H1 (cell line): ENCODE results near the gene DNAJB8. TPM values are rescaled to one million over a fixed set of nuclear protein-coding genes. Genes with fewer than 3 reads are reported as not detected.

Experiments used
- CTCF ChIA-PET: fragments of 300-600 bp; sonication (Branson Sonifier 250); formaldehyde crosslinking; loops from one replicate; lab custom pipeline; 2021; ENCODE audit not compliant: partially characterized antibody; lab: Charles Lee
- POLR2A ChIA-PET: fragments of 300-600 bp; sonication (Branson Sonifier 250); formaldehyde crosslinking; loops from one replicate; lab custom pipeline; 2021; ENCODE audit warnings: inconsistent platforms; ENCODE audit not compliant: partially characterized antibody; lab: Charles Lee
- DNase-seq, 2 experiments: peaks; one replicate each; pipeline versions ENCODE4 v3.0.0 to v3.0.0-alpha.2; 2010 to 2022; ENCODE audit warnings: low spot score in 2 of 2, low read depth in 1 of 2, mixed read lengths in 1 of 2
- FAIRE-seq: peaks from 2 replicates; lab custom pipeline; 2011; peaks lifted over from hg19 to GRCh38; lab: Jason Lieb, UNC
- H2AFZ ChIP-seq: 2 replicates; pipeline ENCODE4 v1.8.1; 2012; ENCODE audit warnings: low read length, inconsistent platforms
- H2AK5ac ChIP-seq: 2 replicates; pipeline ENCODE4 v1.6.1; 2013; ENCODE audit warnings: low read depth, low read length
- H2BK120ac ChIP-seq: replicated peaks from 2 replicates; pipeline ENCODE3; 2013; ENCODE audit warnings: low read depth, low read length, inconsistent platforms
- H2BK12ac ChIP-seq: 2 replicates; pipeline ENCODE4 v1.6.1; 2013; ENCODE audit warnings: low read depth, low read length
- H2BK15ac ChIP-seq: 2 replicates; pipeline ENCODE4 v1.6.1; 2013; ENCODE audit warnings: low read length
- H2BK20ac ChIP-seq: 2 replicates; pipeline ENCODE4 v1.6.1; 2013; ENCODE audit warnings: low read length
- H2BK5ac ChIP-seq: 2 replicates; pipeline ENCODE4 v1.6.1; 2013; ENCODE audit warnings: low read depth, low read length
- H3K14ac ChIP-seq: 2 replicates; pipeline ENCODE4 v1.6.1; 2013; ENCODE audit warnings: inconsistent platforms; ENCODE audit not compliant: insufficient read length
- H3K18ac ChIP-seq: 2 replicates; pipeline ENCODE4 v1.6.1; 2013; ENCODE audit warnings: low read length; ENCODE audit errors: extremely low read depth
- H3K23ac ChIP-seq: 2 replicates; pipeline ENCODE4 v1.6.1; 2013; ENCODE audit warnings: inconsistent platforms; ENCODE audit not compliant: insufficient read length
- H3K23me2 ChIP-seq: 2 replicates; pipeline ENCODE4 v1.6.1; 2013; ENCODE audit warnings: low read depth, low read length
- H3K27ac ChIP-seq: 2 replicates; pipeline ENCODE4 v1.6.1; 2011; ENCODE audit warnings: low read depth, low read length, inconsistent platforms
- H3K27me3 ChIP-seq, 4 experiments: replicated peaks in 1 of 4; 1 replicate in 1 of 4; 2 replicates in 3 of 4; pipeline versions ENCODE4 v1.6.1 to v1.8.1; 2011 to 2013; ENCODE audit warnings: low read length in 3 of 4, mild to moderate bottlenecking in 3 of 4, inconsistent platforms in 2 of 4, mixed read lengths in 2 of 4, moderate library complexity in 1 of 4; ENCODE audit not compliant: control insufficient read depth in 3 of 4, insufficient read depth in 3 of 4; ENCODE audit errors: extremely low read depth in 1 of 4
- H3K36me3 ChIP-seq, 4 experiments: 2 replicates each; pipeline versions ENCODE4 v1.6.1 to v1.8.1; 2011 to 2013; ENCODE audit warnings: mild to moderate bottlenecking in 4 of 4, low read length in 3 of 4, moderate library complexity in 2 of 4, control low read depth in 1 of 4, inconsistent platforms in 1 of 4; ENCODE audit not compliant: insufficient read depth in 4 of 4, control insufficient read depth in 2 of 4
- H3K4ac ChIP-seq: replicated peaks from 2 replicates; pipeline ENCODE3; 2013; ENCODE audit warnings: low read length, low read depth, mixed read lengths, inconsistent platforms; ENCODE audit not compliant: insufficient read length
- H3K4me1 ChIP-seq, 4 experiments: replicated peaks in 1 of 4; 1 replicate in 1 of 4; 2 replicates in 3 of 4; pipeline versions ENCODE4 v1.6.1 to v1.8.1; 2011 to 2013; ENCODE audit warnings: low read length in 3 of 4, inconsistent platforms in 2 of 4, mixed read lengths in 1 of 4; ENCODE audit not compliant: insufficient read depth in 4 of 4, control insufficient read depth in 3 of 4
- H3K4me2 ChIP-seq, 2 experiments: 2 replicates each; pipeline versions ENCODE4 v1.6.1 to v1.8.1; 2011 to 2013; ENCODE audit warnings: low read depth in 2 of 2, low read length in 2 of 2, control low read depth in 1 of 2, inconsistent platforms in 1 of 2, mild to moderate bottlenecking in 1 of 2; ENCODE audit not compliant: insufficient read depth in 1 of 2
- H3K4me3 ChIP-seq, 4 experiments: fragments of 200-600, 300-600 bp in 1 of 4; sonication (generic), shearing (Covaris generic), sonication (Bioruptor Twin) in 1 of 4; 2 replicates each; pipeline versions ENCODE4 v1.5.1 to v1.8.1; 2011 to 2016; ENCODE audit warnings: low read length in 4 of 4, low read depth in 3 of 4, control low read depth in 2 of 4, inconsistent platforms in 2 of 4, mild to moderate bottlenecking in 2 of 4, mixed read lengths in 1 of 4, moderate library complexity in 1 of 4; ENCODE audit not compliant: insufficient read depth in 2 of 4; ENCODE audit errors: extremely low read depth in 1 of 4
- H3K56ac ChIP-seq: replicated peaks from 2 replicates; pipeline ENCODE3; 2013; ENCODE audit warnings: low read depth, mild to moderate bottlenecking, mixed read lengths, low read length, inconsistent platforms; ENCODE audit not compliant: insufficient read length
- H3K79me1 ChIP-seq: 2 replicates; pipeline ENCODE4 v1.6.1; 2013; ENCODE audit warnings: low read depth, low read length, control low read depth
- H3K79me2 ChIP-seq, 2 experiments: 2 replicates each; pipeline versions ENCODE4 v1.6.1 to v1.8.1; 2012 to 2013; ENCODE audit warnings: low read length in 2 of 2, mild to moderate bottlenecking in 2 of 2, inconsistent platforms in 1 of 2; ENCODE audit not compliant: insufficient read depth in 2 of 2, control insufficient read depth in 1 of 2
- H3K9ac ChIP-seq, 4 experiments: replicated peaks in 1 of 4; 1 replicate in 1 of 4; 2 replicates in 3 of 4; pipeline versions ENCODE4 v1.6.1 to v1.8.1; 2011 to 2013; ENCODE audit warnings: low read depth in 3 of 4, low read length in 3 of 4, control low read depth in 2 of 4, mild to moderate bottlenecking in 2 of 4, moderate library complexity in 2 of 4, inconsistent platforms in 1 of 4; ENCODE audit errors: extremely low read depth in 1 of 4
- H3K9me3 ChIP-seq, 2 experiments: 2 replicates each; pipeline versions ENCODE4 v1.6.1 to v1.8.1; 2012 to 2013; ENCODE audit warnings: mild to moderate bottlenecking in 2 of 2, moderate library complexity in 2 of 2, control low read depth in 1 of 2, inconsistent platforms in 1 of 2, low read depth in 1 of 2, low read length in 1 of 2, mixed read lengths in 1 of 2; ENCODE audit not compliant: insufficient read depth in 2 of 2
- H4K20me1 ChIP-seq, 2 experiments: replicated peaks in 1 of 2; 2 replicates each; pipeline versions ENCODE3 to v1.8.1; 2011 to 2013; ENCODE audit warnings: inconsistent platforms in 2 of 2, low read length in 2 of 2, mild to moderate bottlenecking in 1 of 2; ENCODE audit not compliant: insufficient read depth in 2 of 2, control insufficient read depth in 1 of 2
- H4K5ac ChIP-seq: 2 replicates; pipeline ENCODE4 v1.6.1; 2013; ENCODE audit warnings: low read length, low read depth, mixed read lengths, inconsistent platforms; ENCODE audit not compliant: insufficient read length
- H4K8ac ChIP-seq: 2 replicates; pipeline ENCODE4 v1.8.0; 2013; ENCODE audit warnings: mild to moderate bottlenecking, moderate library complexity, low read length, inconsistent platforms; ENCODE audit not compliant: insufficient read depth; ENCODE audit errors: extremely low read depth
- H4K91ac ChIP-seq: replicated peaks from 2 replicates; pipeline ENCODE3; 2013; ENCODE audit warnings: low read length, mixed read lengths, inconsistent platforms; ENCODE audit not compliant: insufficient read length
- BRCA1 ChIP-seq: IDR thresholded peaks from 2 replicates; pipeline ENCODE4 v1.6.1; 2012; ENCODE audit warnings: low read depth, low read length, improper control_type of control experiment
- CBX8 ChIP-seq: fragments of 300-800, 300-1000 bp; sonication (generic); IDR thresholded peaks from 2 replicates; pipeline ENCODE4 v1.7.1; 2016; ENCODE audit warnings: low read depth, low read length, borderline replicate concordance
- CHD2 ChIP-seq: IDR thresholded peaks from 2 replicates; pipeline ENCODE4 v1.6.1; 2012; ENCODE audit warnings: low read length, improper control_type of control experiment
- EZH2 ChIP-seq: fragments of 200-600 bp; sonication (generic); IDR thresholded peaks from 2 replicates; pipeline ENCODE4 v1.7.1; 2012; ENCODE audit warnings: low read depth, mild to moderate bottlenecking, moderate library complexity, low read length, inconsistent platforms; ENCODE audit not compliant: severe bottlenecking
- SUZ12 ChIP-seq: fragments of 200-600 bp; sonication (generic); IDR thresholded peaks from 2 replicates; pipeline ENCODE4 v1.6.1; 2012; ENCODE audit warnings: mild to moderate bottlenecking, inconsistent platforms, low read length, moderate library complexity, mixed read lengths
- WGBS, 2 experiments: shearing (Covaris generic) in 1 of 2; methylation state at CpG; one replicate each; pipeline versions ENCODE4 v1.1.6 to v1.1.7; 2013 to 2015; ENCODE audit warnings: low lambda C conversion rate in 2 of 2, mixed read lengths in 2 of 2, inconsistent platforms in 1 of 2, low coverage in 1 of 2, missing lambda C conversion rate in 1 of 2; ENCODE audit not compliant: insufficient replicate concordance in 2 of 2, insufficient coverage in 1 of 2, insufficient read length in 1 of 2; ENCODE audit errors: extremely low coverage in 1 of 2, missing lambda C conversion rate in 1 of 2; 5-methylcytosine and 5-hydroxymethylcytosine counted together
- polyA plus RNA-seq, 7 experiments: library from polyadenylated mRNA; depleted of rRNA in 3 of 7; stranded (reverse) in 5 of 7; unstranded in 2 of 7; fragments of >200 nt in 5 of 7; fragments of 200-250 nt in 2 of 7; gene quantifications; 1 replicate in 5 of 7; 2 replicates in 1 of 7; 4 replicates in 1 of 7; pipeline versions ENCODE4 v1.2.1 to v1.2.3, GENCODE V29; 2011 to 2013; ENCODE audit warnings: missing spikeins in 2 of 7, mixed read lengths in 2 of 7
- total RNA-seq: library from RNA; stranded (reverse); fragmentation: NEBNext Ultra II Directional; extraction: Animal tissue kit (Norgen Biotek cat#: 25700); gene quantifications from 2 replicates; pipeline ENCODE4 v1.2.1, GENCODE V29; 2021

Gene DNAJB8
- total and polyA plus RNA-seq, 2 of the 8 experiments (the other 6 are each of a cell fraction or from before 2014, with no cell fraction given), result not detected

DNA sequence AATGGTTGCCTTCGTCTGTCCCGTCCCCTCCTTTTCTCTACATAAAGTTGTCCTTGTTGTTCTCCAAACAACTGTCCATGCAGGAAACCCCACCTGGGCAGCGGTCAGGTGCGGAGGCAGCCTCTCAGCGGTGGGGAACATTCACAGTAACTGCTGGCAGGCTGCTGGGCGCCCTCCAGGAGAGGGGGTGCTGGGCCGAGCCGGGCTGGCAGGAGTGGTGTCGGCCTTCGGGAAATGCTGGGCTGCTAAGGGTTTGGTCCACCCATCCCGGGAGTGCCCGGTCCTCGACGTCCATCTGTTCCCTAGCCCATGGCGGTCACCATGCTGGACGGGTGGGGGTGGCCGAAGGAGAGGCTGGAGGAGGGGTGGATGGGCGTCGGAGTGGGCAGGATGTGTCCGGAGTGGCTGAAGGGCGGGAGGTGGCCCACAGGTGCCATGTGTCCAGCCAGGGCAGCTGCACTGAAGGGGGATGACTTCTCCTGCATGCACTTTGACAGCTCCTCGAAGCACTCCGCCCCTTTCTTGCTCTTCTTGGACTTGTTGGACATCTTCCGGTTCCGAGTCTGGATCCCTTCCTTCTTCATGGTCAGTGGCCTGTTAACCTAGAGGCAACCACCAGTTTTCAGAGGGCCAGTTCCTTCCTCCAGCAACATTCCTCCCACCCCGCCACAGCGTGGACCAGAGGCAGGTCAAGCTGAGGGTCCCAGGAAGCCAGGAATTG, 14.2 kb upstream of the DNAJB8 start:
- no peak for DNase-seq
- H2BK15ac ChIP-seq, result 0 out of 2 replicates have a peak overlapping the region, but pooled peaks have one; percentile 65
- peaks cover 86 to 100% (median 98%) of the 10 kb centered on the region in 4 experiments for H3K27me3 ChIP-seq
- peaks cover 18% of the 10 kb centered on the region in 2 experiments for H4K20me1 ChIP-seq
- H4K5ac ChIP-seq, result no peak overlapping the region
- no peak overlapping the region for H3K4ac ChIP-seq
- H3K79me1 ChIP-seq, result no peaks in the 10 kb centered on the region
- no peak overlapping the region for H3K23ac ChIP-seq
- H3K14ac ChIP-seq, result no peak overlapping the region
- no peak overlapping the region for H2BK20ac ChIP-seq
- H4K91ac ChIP-seq, result no peak overlapping the region
- H3K4me3 ChIP-seq, result peak overlapping the region in 1 of 4 experiments; percentile 6; a peak in 1 of 8 replicates
- H3K36me3 ChIP-seq, result no peaks in the 10 kb centered on the region
- no peak overlapping the region for H2AK5ac ChIP-seq
- H2BK5ac ChIP-seq, result no peak overlapping the region
- H3K23me2 ChIP-seq, result peaks cover 3% of the 10 kb centered on the region; the same call in 1 of the 2 replicates
- CTCF ChIA-PET, result interaction anchor here (0.8 to 7.9 kb wide), 13 partner anchors 9 to 104 kb away, joined by 3 to 42 read pairs (median 8); partner anchors contain the start of gene GATA2
- H2AFZ ChIP-seq, result no peak overlapping the region
- H2BK120ac ChIP-seq, result no peak overlapping the region
- no peaks in the 10 kb centered on the region for H3K79me2 ChIP-seq
- 0 out of 4 replicates have a peak, but pooled peaks cover 0 to 3% of the 10 kb centered on the region in 2 experiments for H3K9me3 ChIP-seq
- FAIRE-seq, result no peak
- no peak overlapping the region for H3K18ac ChIP-seq
- WGBS, 2 experiments, result 32% methylated on average over 27 of the region's 27 CpGs; no CpG with 5 or more reads in 1 of the 2 experiments
- H4K8ac ChIP-seq, result no peak overlapping the region
- no peak overlapping the region for H3K9ac ChIP-seq
- H3K4me1 ChIP-seq, result peaks cover 8 to 47% (median 35%) of the 10 kb centered on the region in 4 experiments
- peak overlapping the region; percentile 43 to 63; a peak in 3 of 4 replicates for H3K4me2 ChIP-seq
- POLR2A ChIA-PET, result interaction anchor here (0.8 to 3.5 kb wide), 6 partner anchors 10 to 49 kb away, joined by 3 to 13 read pairs (median 5); partner anchors contain the start of gene GATA2
- no peak for TF ChIP-seq BRCA1
- TF ChIP-seq CHD2, result no peak
- TF ChIP-seq SUZ12, result peak; percentile 75; the same call in 1 of the 2 replicates
- TF ChIP-seq CBX8, result 0 out of 2 replicates have a peak, but pooled peaks have one; percentile 3
- peak; percentile 78 for TF ChIP-seq EZH2
- no peak overlapping the region for H3K56ac ChIP-seq
- H2BK12ac ChIP-seq, result peak overlapping the region; percentile 7; the same call in 1 of the 2 replicates
- no peak overlapping the region for H3K27ac ChIP-seq
